GM12892 (cell line): ENCODE measurements around the gene HECTD4.

ENCODE experiments used
- POLR2A ChIP-seq: IDR thresholded peaks from 2 replicates; pipeline ENCODE4 v1.6.1; 2011; ENCODE audit warnings: low read depth, low read length, control low read depth
- POLR2AphosphoS5 ChIP-seq: IDR thresholded peaks from 2 replicates; pipeline ENCODE4 v1.6.1; 2011; ENCODE audit warnings: low read depth, low read length, control low read depth

DNA sequence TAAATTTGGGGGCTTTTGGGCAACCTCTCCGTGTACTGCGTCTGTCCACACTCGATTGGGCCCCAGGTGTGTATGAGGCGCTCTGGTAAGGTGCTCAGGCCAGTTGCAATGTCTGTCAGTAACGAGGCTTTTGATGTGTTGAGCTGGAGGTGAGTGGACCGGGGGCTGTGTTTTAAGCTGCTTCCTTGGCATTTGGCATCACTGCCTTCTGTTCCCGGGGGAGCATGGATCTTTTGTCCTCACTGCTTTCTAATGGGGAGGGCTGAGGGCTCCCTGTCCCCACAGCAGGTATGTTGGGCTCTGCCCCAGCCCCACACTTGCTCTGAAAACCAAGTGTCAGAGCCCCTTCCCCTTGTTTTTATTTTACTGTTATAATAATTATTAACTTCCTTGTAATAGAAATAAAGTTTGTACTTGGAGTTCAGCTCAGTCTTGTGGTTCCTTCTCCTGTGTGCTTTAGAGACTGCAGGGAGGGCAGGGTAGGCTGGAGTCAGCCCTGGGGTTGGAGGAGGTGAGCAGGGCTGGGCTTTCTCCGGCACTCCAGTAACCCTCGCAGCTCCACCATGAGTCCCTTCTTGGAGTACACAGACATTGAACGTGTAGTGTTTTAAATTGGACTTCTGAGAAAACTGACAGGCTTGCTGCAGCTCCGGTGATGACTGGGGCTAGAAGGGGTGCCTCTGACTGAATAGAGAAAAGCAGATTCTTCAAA, 228.9 kb downstream of the HECTD4 start:
- no peak for TF ChIP-seq POLR2AphosphoS5
- TF ChIP-seq POLR2A = no peak
